Neural cell (in vitro differentiated cells): ENCODE results near the gene KRTAP12-1. TPM values are rescaled to one million over a fixed set of nuclear protein-coding genes. Genes with fewer than 3 reads are reported as not detected.

Source experiments
- H2AFZ ChIP-seq: fragments of 200-600, 300-800 bp; sonication (generic), shearing (Covaris generic); 2 replicates; pipeline ENCODE4 v1.6.0; 2014; ENCODE audit warnings: low read depth, mild to moderate bottlenecking, antibody characterized with exemption, low read length, moderate library complexity
- H3F3A ChIP-seq: fragments of 200-600 bp; shearing (Covaris generic); 2 replicates; pipeline ENCODE4 v1.6.1; 2016; ENCODE audit warnings: mild to moderate bottlenecking, moderate library complexity, mixed read lengths, antibody characterized with exemption, low read length; ENCODE audit not compliant: insufficient read depth, poor library complexity, severe bottlenecking
- H3K27ac ChIP-seq: fragments of 200-600, 300-800 bp; sonication (generic), shearing (Covaris generic); 2 replicates; pipeline ENCODE4 v1.5.1; 2014; ENCODE audit warnings: mild to moderate bottlenecking, low read length, moderate library complexity
- H3K27me3 ChIP-seq: fragments of 300-800, 200-600 bp; sonication (generic), shearing (Covaris generic); 2 replicates; pipeline ENCODE4 v1.6.0; 2014; ENCODE audit warnings: mild to moderate bottlenecking, low read depth, low read length, moderate library complexity; ENCODE audit not compliant: insufficient read depth
- H3K36me3 ChIP-seq: fragments of 300-800, 200-600 bp; sonication (generic), shearing (Covaris generic); 2 replicates; pipeline ENCODE4 v1.5.1; 2014; ENCODE audit warnings: mild to moderate bottlenecking, antibody characterized with exemption, low read length, moderate library complexity; ENCODE audit not compliant: insufficient read depth
- H3K4me2 ChIP-seq: fragments of 300-800, 200-600 bp; sonication (generic), shearing (Covaris generic); 2 replicates; pipeline ENCODE4 v1.6.0; 2014; ENCODE audit warnings: mild to moderate bottlenecking, low read length
- H3K4me3 ChIP-seq: fragments of 300-800, 200-600 bp; sonication (generic), shearing (Covaris generic); 2 replicates; pipeline ENCODE4 v1.5.1; 2014; ENCODE audit warnings: mild to moderate bottlenecking, low read length, moderate library complexity
- H3K79me2 ChIP-seq: fragments of 200-600 bp; shearing (Covaris generic); replicated peaks from 2 replicates; pipeline ENCODE4 v1.6.0; 2014; ENCODE audit warnings: mild to moderate bottlenecking, low read length, moderate library complexity; ENCODE audit not compliant: insufficient read depth
- H3K9ac ChIP-seq: fragments of 300-800, 200-600 bp; sonication (generic), shearing (Covaris generic); 2 replicates; pipeline ENCODE4 v1.6.1; 2016; ENCODE audit warnings: mild to moderate bottlenecking, low read length, mixed read lengths
- H3K9me2 ChIP-seq: fragments of 200-600 bp; shearing (Covaris generic); 2 replicates; pipeline ENCODE4 v1.6.1; 2016; ENCODE audit warnings: mild to moderate bottlenecking, low read length, mixed read lengths; ENCODE audit not compliant: insufficient read depth
- H3K9me3 ChIP-seq: fragments of 200-600, 300-800 bp; sonication (generic), shearing (Covaris generic); 2 replicates; pipeline ENCODE4 v1.6.1; 2016; ENCODE audit warnings: mild to moderate bottlenecking, mixed run types, low read length, moderate library complexity, mixed read lengths
- H4K20me1 ChIP-seq: fragments of 200-600 bp; shearing (Covaris generic); 2 replicates; pipeline ENCODE4 v1.6.1; 2016; ENCODE audit warnings: mild to moderate bottlenecking, mixed run types; ENCODE audit not compliant: insufficient read depth
- EP300 ChIP-seq: fragments of 450-650 bp; conservative IDR thresholded peaks from 2 replicates; pipeline ENCODE4 v1.6.1; 2014; ENCODE audit warnings: antibody characterized with exemption, mild to moderate bottlenecking, moderate library complexity; ENCODE audit not compliant: poor library complexity, severe bottlenecking
- MXI1 ChIP-seq: fragments of 450-650 bp; conservative IDR thresholded peaks from 2 replicates; pipeline ENCODE4 v1.6.1; 2014; ENCODE audit warnings: antibody characterized with exemption, mild to moderate bottlenecking; ENCODE audit not compliant: poor library complexity, severe bottlenecking
- RAD21 ChIP-seq: fragments of 450-650 bp; conservative IDR thresholded peaks from 2 replicates; pipeline ENCODE4 v1.6.1; 2014; ENCODE audit warnings: antibody characterized with exemption, mild to moderate bottlenecking, moderate library complexity
- TAF1 ChIP-seq: IDR thresholded peaks from 2 replicates; pipeline ENCODE4 v1.6.1; 2012; ENCODE audit warnings: low read depth
- polyA plus RNA-seq: library from polyadenylated mRNA; depleted of rRNA; stranded (reverse); fragments of >200 nt; gene quantifications from 2 replicates; pipeline ENCODE4 v1.2.3, GENCODE V29; 2014
- TF ChIP-seq, protein P1 (sequence below): fragments of 450-650 bp; IDR thresholded peaks from 2 replicates; pipeline ENCODE4 v1.5.1; 2014; ENCODE audit warnings: antibody characterized with exemption, mild to moderate bottlenecking, moderate library complexity; ENCODE audit not compliant: poor library complexity, severe bottlenecking
- TF ChIP-seq, protein P2 (sequence below): IDR thresholded peaks from 2 replicates; pipeline ENCODE4 v1.6.1; 2012; ENCODE audit warnings: borderline replicate concordance

The KRTAP12-1 gene
- polyA plus RNA-seq, 1 donor from 2014 or later: not detected

DNA sequence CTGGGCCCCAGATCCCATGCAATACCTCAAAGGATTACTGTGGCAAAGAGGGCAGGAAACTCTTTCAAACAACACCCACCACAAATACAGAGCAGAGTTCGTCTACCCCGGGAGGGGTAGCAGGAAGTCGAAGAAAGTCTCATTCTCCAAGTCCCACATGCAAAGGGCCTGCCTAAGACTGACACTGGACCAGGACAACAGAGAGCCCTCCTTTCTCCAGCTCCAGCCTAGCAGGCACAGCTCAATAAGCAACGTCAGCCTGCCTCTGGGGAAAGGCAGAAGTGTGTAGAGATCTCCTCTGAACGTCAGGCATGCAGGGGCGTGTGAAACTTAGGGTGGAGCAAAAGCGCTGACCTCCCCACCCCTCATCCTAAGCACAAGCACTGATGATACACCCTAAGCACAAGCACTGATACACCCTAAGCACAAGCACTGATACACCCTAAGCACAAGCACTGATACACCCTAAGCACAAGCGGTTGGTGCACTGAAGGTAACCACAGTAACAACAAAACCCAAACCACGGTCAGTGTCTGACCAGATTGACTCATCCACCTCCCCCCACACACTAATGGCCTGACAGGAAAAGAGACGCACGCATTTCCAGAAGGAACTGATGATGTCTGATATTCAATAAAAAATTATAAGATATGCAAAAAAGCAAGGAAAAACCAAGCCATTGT, 22.9 kb downstream of the KRTAP12-1 start:
- no peak for TF ChIP-seq EP300
- TF ChIP-seq MXI1: no peak
- H2AFZ ChIP-seq: no peak overlapping the region
- H3K4me2 ChIP-seq: no peak overlapping the region

DNA sequence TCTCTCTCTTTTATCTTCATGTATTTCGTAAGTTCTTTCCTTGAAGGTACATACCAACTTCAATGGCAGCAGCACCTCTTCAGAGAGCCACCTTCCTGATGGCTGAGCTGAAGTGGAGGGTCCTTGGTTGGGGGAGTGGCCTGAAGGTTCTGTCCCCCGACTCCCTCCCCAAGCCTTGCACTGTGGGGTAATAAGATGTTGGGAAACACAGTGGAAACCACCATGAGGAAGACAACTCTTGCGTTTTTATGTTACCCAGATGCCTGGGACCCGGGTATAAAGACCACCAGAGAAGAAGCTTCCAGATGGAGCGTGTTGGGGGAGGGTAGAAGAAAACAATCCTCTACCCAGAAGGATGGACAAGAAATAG, 23.4 kb downstream of the KRTAP12-1 start:
- Histone ChIP-seq H3K9me2 (no peaks in the 10 kb centered on the region), H3F3A (no peaks in the 10 kb centered on the region), H3K9ac (no peak overlapping the region), H3K27me3 (no peaks in the 10 kb centered on the region), H3K4me3 (no peak overlapping the region), H3K79me2 (no peaks in the 10 kb centered on the region), H4K20me1 (no peaks in the 10 kb centered on the region), H3K9me3 (no peaks in the 10 kb centered on the region), H3K27ac (no peak overlapping the region), H2AFZ (no peak overlapping the region), H3K36me3 (no peaks in the 10 kb centered on the region), H3K4me2 (no peak overlapping the region)
- TF ChIP-seq TAF1: no peak
- no peak for TF ChIP-seq RAD21
- TF ChIP-seq EP300: no peak
- TF ChIP-seq, protein P1, sequence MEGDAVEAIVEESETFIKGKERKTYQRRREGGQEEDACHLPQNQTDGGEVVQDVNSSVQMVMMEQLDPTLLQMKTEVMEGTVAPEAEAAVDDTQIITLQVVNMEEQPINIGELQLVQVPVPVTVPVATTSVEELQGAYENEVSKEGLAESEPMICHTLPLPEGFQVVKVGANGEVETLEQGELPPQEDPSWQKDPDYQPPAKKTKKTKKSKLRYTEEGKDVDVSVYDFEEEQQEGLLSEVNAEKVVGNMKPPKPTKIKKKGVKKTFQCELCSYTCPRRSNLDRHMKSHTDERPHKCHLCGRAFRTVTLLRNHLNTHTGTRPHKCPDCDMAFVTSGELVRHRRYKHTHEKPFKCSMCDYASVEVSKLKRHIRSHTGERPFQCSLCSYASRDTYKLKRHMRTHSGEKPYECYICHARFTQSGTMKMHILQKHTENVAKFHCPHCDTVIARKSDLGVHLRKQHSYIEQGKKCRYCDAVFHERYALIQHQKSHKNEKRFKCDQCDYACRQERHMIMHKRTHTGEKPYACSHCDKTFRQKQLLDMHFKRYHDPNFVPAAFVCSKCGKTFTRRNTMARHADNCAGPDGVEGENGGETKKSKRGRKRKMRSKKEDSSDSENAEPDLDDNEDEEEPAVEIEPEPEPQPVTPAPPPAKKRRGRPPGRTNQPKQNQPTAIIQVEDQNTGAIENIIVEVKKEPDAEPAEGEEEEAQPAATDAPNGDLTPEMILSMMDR: no peak
- TF ChIP-seq, protein P2, sequence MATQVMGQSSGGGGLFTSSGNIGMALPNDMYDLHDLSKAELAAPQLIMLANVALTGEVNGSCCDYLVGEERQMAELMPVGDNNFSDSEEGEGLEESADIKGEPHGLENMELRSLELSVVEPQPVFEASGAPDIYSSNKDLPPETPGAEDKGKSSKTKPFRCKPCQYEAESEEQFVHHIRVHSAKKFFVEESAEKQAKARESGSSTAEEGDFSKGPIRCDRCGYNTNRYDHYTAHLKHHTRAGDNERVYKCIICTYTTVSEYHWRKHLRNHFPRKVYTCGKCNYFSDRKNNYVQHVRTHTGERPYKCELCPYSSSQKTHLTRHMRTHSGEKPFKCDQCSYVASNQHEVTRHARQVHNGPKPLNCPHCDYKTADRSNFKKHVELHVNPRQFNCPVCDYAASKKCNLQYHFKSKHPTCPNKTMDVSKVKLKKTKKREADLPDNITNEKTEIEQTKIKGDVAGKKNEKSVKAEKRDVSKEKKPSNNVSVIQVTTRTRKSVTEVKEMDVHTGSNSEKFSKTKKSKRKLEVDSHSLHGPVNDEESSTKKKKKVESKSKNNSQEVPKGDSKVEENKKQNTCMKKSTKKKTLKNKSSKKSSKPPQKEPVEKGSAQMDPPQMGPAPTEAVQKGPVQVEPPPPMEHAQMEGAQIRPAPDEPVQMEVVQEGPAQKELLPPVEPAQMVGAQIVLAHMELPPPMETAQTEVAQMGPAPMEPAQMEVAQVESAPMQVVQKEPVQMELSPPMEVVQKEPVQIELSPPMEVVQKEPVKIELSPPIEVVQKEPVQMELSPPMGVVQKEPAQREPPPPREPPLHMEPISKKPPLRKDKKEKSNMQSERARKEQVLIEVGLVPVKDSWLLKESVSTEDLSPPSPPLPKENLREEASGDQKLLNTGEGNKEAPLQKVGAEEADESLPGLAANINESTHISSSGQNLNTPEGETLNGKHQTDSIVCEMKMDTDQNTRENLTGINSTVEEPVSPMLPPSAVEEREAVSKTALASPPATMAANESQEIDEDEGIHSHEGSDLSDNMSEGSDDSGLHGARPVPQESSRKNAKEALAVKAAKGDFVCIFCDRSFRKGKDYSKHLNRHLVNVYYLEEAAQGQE: no peak

More for the DNA sequence above, 22.9 kb downstream of the KRTAP12-1 start:
- Histone ChIP-seq H3F3A (no peaks in the 10 kb centered on the region), H3K4me3 (no peak overlapping the region), H3K79me2 (no peaks in the 10 kb centered on the region), H3K27me3 (no peaks in the 10 kb centered on the region), H3K9me3 (no peaks in the 10 kb centered on the region), H4K20me1 (no peaks in the 10 kb centered on the region), H3K9ac (no peak overlapping the region), H3K9me2 (no peaks in the 10 kb centered on the region), H3K27ac (no peak overlapping the region), H3K36me3 (no peaks in the 10 kb centered on the region)
